ENCODE results near the gene FRS3.
"Not testable (repeated sequence)": the region's sequence is repeated elsewhere in the genome, so short reads cannot be mapped to it uniquely, and the experiment has no call there.

FRS3 gene, protein sequence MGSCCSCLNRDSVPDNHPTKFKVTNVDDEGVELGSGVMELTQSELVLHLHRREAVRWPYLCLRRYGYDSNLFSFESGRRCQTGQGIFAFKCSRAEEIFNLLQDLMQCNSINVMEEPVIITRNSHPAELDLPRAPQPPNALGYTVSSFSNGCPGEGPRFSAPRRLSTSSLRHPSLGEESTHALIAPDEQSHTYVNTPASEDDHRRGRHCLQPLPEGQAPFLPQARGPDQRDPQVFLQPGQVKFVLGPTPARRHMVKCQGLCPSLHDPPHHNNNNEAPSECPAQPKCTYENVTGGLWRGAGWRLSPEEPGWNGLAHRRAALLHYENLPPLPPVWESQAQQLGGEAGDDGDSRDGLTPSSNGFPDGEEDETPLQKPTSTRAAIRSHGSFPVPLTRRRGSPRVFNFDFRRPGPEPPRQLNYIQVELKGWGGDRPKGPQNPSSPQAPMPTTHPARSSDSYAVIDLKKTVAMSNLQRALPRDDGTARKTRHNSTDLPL

DNA sequence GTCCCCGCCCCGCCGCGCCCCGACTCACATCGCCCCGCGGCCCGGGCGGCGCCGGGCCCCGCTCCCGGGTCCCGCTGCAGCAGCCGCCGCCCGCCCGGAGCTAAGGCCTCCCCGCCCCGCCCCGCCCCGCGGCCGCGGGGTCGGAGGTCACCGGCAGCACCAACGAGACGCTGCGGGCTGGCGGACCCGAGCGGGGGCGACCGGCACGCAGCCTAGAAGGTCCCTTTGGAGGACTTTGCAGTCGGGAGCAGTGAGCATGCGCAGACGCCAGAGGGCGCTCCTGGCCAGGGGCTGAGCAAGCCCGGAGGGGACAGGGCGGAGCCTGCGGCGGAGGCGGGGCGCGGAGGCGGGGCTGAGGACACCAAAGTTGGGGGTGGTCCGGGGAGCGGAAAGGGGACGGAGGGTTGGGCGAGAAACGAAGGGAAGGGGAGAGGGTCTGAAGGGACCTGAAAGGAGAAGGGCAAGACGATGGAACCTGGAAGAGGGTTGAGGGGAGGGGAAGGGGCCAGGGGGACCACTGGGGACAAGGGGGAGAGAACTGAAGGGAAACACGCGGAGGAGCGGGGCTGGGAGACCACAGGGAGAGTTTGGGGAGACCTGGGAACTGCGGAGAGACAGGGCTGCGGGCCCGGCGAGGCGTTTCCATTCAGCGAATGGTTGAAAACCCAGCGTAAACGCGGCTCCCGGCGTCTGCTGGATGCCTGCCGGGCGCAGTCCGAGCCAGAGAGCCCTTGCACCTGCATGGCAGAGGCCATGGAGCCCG is at the start of gene FRS3:
TSS of gene FRS3 (minus strand) at position 113 of the 763 bp plus-strand sequence. CDS start 2,913 bp downstream, outside the sequence.
- peak; percentile 97 for DNase-seq

DNA sequence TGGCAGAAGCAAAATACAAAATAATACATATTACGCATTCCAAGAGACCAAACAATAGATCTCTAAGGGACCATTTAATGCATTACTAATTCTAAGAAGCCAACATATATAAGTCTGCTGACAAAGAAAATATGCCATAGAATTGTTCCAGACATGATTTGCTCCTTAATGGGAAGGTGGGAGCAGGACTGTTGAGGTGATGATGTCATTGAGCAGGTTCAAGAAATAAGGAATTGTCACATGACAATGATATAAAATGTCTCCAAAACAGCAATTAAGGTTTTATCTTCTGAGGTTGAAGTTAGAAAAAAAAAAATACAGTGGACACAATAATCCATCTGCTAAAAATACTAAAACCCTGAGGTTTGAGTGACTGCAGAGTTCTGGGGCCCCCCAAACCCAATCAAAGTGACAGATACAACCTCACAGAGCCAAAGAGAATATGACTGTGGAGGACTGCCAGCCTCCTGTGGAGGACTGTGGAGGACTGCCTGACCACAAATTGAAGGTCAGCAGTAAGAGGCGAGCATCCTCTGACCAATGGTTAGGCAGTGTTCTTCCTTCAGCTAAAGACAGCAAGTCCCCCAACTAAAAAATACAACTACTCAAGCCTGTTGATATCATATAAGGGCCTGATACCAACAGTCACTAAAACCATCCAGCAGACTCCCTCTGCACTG is 46.8 kb upstream of the FRS3 start:
- no peak for DNase-seq

DNA sequence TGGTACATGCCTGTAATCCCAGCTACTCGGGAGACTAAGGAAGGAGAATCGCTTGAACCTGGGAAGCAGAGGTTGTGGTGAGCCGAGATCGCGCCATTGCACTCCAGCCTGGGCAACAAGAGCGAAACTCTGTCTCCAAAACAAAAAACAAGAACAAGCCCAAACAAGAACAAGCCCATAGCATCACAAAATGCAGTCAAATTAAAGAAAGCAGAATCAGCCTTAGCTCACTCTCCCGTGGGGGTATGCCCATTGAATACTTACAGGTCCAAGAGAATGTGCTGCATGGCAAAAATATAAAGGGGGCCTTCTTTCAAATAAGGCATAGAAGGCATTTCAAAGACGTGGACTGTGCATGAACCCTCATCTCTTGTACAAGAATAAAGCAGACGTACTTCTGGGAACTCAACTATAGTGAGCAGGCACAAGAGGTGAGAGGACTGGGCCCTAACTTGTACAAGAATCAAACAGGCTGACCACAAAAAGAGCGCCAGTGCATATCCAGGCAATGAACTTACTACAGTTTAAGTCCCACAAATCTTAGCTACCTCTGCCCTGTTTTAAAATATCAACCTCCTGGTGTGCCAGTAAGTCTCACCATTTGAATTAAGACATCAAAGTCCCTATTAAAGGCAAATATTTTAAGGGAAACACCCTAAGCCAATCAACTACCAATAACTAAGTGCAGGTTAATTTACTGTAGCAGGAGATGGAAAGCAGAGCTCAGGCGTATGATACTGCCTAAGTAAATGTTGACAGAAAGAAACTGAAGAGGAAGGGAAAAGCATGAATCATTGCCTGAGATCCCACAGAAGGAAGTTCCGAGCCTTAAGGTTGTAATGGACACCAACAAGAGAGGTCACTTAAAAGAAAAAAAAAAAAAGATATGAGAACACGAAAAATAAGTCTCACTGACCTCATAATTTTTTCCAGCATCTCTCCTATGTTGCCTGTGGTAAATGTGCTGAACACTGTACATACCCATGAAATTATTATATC is 45.2 kb upstream of the FRS3 start:
- DNase-seq: no peak

DNA sequence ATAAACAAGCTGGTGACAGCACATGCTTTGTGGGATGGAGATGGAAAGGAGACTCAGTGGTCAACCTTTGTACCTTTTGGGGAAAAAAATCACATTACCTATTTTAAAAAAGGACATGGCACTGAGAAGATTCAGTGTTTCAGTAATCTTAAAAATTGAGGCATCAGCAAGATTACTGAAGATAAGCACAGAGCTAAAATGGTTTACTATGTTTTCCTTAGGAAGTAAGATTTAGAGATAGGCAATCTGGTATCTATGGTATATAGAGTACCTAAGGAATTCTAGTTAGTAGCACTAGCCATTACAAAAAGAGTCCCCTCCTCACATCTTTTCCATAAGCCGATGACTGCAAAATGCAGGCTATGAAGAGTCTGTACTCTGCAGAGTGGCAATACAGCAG is 43.5 kb upstream of the FRS3 start:
- DNase-seq: no peak

DNA sequence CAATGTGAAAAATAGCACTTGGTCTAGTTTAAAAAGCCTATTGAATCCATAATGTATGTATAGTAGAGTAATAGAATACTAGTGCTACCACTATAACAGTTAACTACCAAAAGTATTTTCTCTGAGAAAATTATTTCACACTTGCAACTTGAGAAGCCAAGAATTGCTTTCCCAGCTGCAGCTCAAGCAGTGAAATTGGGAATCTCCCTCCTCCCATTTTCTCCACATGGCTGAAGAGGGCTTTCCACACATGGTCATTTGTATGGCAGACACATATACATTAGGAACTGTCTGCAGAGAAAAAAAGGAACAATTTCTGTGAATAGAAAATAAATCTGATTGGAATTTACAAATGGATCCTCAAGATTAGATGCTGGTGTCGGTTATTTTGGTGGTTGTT is 42.3 kb upstream of the FRS3 start:
- no peak for DNase-seq

DNA sequence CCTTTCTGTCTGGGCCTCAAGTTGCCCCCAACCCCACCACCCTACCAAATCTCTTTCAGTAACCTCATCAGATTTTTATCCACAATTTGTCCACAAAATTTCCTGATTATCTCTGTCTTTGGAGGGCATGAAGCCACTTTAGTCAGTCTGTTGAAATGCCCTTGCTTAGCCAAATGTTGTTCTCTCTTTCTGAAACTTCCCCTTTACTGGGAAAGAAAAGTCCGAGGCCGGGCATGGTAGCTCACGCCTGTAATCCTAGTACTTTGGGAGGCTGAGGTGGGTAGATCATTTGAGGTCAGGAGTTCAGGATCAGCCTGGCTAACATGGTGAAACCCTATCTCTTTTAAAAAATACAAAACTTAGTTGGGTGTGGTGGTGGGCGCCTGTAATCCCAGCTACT is 41.6 kb upstream of the FRS3 start:
- DNase-seq: no peak

DNA sequence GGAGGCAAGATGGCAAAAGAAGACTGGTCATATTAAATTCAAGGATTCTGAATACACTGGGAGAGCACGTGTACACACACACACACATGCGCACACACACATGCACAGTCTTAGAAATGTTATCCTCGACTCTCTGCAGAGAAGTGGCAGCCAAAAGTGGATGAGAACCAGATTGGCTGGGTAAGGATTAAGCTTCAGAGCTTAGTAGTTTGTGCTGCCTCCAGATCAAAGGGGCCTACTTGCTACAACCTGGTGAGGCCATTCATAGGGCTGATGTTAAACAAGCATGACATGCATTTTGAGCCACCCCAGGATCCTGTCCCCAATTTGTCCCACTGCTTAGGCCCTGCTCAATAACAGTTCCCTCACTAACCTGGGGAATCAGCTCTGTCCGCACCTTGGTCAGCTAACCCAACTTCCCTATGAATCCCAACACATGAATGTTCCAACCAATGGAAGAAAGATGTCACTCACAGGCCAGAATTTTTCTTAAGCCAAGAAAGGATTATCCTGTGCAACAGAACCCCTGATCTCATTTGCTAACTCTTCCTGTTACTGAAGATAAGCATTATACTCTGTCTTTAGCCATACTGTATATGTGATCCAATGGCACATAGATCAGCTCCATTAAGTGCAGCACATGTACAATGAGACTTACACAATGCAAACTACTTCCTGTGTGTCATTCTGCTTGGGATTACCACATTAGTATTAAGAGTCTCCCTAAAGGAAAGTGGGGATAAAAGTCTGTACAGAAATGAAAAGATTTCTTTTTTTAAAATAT is 38.8 kb upstream of the FRS3 start:
- no peak for DNase-seq

DNA sequence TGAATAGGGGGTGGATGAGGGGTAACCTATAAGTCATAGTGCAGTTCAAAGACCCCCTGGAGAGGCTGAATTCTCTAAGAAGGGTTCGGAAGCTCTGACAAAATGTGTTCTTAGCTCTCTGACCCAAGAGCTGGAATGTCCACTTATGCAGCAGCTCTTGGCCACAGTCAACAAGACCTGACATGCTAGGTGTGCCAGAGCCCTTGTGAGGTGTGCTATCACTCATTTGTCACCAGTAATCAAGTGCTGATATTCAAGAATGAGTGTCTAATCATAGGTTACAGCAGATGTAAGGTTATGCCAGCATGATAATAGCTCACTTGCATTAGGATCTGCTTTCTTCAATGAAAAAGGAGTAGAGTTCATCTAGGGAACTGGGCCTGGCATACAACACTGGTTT is 35.9 kb upstream of the FRS3 start:
- DNase-seq: no peak

DNA sequence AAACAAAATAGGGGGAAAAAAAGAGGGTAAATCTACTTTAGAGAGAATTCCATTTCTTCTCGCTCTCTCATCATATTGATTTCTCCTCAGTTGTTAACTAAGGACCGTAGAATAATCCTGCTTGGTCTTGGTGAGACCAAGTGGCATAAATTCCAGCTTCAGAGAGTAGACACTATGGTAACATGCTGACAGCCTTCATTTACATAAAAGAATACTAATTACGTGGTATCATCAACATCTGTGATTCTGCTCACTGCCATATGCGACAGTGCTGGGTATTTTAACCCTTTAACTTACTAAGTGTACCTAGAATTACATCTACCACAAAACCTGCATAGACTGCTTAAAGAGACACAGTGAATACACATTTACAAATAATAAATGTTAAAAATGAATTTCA is 34.9 kb upstream of the FRS3 start:
- DNase-seq: no peak

DNA sequence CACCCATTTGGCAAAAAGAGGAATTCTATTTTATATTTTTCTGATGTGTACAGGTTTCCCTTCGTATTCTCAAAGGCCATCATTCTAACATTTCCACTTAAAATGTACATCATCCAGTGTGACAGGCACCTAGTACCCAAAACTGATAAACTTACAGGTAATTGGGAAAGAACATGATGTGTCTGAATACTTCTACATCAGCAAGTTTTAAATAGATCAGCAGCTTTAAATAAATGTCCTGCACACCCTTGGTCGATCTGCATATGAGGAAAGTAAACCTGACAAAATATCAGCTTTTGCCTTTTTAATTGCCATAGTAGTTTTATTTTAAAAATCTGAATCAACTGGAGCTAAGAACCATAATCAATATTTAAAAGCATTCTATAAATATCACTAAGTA is 34.3 kb upstream of the FRS3 start:
- DNase-seq: no peak

DNA sequence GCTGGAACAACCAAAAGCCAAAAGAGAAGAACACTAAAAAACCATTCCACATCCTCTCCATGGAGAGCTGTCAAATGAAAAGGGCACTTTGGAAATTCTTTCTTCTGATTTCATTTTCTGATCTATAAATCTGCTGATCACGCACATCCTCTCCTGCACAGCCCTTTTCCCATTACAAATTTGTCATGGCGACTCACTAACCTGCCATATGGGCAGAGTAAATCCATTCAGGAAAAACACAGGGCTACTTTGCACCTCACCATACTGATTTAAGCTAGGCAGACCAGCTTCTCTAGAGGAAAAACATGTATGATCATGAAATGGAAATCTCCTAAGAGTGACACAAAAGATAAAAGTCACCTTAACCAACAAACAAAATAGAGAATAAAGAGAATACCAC is 33.8 kb upstream of the FRS3 start:
- no peak for DNase-seq

DNA sequence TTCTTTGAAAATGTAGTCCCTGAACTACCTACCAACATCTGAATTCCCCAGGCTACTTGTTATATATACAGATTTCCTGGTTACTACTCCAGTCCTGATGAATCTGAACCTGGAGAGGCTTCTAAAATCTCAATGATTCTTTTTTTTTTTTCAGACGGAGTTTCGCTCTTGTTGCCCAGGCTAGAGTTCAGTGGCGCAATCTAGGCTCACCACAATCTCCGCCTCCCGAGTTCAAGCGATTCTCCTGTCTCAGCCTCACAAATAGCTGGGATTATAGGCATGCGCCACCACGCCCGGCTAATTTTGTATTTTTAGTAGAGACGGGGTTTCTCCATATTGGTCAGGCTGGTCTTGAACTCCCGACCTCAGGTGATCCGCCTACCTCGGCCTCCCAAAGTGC is 32.2 kb upstream of the FRS3 start:
- DNase-seq: not testable (repeated sequence)

DNA sequence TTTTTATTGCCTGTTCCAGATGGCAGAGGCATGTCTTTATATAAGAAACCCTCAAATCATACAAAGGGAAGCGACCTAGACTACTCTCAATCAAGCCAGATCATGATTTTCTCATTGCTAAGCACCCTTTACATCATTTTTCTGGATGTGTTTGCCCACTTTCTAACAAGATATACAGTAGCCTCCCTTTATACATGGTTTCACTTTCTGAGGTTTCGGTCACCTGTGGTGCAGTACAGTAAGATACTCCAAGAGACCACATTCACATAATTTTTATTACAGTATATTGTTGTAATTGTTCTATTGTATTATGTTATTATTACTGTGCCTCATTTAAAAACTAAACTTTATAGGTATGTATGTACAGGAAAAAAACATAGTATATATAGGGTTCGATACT is 31.4 kb upstream of the FRS3 start:
- no peak for DNase-seq

DNA sequence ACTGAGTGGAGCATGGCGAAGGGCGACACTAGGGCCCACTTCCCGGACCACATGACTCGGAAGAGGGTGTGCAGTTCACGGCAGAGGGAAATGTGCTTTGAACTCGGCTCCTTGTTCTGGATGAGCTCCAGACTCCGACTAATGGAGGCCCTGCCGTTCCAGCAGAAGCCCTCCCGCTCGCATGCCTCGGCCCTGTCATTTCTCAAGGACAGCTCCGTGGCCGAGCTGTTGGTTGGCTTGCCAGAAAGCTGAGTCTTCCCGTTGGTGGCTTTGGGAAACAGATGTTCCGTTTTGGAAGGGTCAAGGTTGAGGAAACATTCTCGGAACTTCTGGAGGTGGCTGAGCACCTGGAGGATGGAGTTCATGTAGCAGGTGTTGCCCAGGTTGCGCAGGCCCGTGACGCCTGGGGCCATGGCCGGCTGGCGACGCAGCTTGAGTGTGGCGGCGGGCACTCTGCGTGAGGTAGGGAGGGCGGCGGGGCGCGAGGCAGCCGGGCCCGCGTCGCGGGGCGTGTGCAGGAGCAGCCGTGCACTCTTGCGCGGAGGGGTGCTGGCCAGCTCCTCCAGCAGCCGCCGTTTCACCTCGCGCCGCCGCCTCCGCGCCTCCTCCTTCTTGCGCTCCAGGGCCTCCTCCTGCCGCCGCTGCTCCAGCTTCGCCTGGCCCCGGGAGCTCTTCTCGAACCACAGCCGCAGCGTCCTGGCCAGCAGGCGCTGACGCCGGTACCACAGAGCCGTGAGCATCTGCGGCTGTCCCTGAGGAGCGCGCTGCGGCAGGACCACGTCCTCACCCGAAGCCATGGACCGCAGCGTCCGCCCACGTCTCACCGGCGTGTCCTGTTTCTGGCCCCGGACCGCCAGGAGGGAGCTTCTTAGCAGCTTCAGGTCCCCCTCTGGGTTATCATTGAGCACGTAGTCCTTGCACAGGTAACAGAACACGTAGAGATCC is 26.4 kb upstream of the FRS3 start:
- no peak for DNase-seq

DNA sequence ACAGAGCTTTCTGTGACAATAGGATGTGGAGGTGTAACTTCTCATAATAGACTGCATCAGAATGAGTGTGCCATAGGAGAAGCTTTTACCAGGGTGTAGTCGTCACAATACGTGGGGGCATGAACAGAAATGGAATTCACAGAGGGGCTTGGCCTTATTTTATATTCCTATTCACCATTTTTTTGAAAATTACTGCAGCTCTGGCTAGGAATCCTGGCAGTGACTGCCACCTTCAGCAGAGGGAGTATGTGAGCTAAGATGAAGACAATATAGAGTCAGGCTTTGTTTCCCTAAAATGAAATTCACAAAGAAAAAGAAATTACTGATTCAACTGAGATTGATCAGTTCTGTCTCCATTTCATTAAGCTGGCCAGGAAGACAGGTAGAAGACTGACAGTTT is 21.7 kb upstream of the FRS3 start:
- DNase-seq: no peak

DNA sequence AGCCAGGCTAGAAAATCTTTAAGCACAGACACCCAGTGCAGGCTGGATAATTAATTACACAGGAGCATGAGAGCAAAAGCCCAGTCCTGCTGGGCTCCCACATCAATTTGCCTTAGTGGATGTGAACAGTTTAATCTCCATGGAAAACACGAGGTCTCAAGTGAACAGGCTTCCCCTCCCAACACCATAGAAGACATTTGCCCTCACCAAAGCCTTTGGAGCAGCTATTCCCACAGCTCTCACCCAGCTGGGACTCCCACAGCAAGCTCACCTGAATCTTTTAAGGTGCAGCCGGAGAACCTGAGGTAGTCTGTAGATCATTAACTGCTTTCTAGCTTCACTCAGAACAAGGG is 19.8 kb upstream of the FRS3 start:
- DNase-seq: no peak

DNA sequence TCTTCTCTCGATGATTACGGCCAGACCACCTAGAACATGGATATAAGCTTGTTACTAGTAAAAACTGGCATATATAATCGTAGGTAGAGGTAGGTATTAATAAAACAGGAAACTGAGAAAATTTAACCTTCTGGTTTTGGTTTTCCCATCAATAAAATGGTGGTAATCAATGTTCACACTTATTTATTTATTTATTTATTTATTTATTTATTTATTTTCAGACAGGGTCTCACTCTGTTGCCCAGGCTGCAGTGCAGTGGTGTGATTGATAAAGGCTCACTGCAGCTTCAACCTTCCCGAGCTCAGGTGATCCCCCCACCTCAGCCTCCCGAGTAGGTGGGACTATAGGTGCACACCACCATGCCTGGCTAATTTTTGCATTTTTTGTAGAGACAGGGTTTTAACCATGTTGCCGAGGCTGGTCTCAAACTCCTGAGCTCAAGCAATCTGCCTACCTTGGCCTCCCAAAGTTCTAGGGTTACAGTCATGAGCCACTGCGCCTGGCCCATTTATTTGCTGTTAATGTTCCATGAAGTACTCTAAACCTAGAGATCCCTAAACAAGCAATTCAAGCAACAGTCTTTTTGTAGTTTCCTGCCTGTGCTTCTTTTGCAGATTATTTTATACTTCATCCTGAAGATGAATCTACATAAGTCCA is 19.3 kb upstream of the FRS3 start:
- DNase-seq: no peak

DNA sequence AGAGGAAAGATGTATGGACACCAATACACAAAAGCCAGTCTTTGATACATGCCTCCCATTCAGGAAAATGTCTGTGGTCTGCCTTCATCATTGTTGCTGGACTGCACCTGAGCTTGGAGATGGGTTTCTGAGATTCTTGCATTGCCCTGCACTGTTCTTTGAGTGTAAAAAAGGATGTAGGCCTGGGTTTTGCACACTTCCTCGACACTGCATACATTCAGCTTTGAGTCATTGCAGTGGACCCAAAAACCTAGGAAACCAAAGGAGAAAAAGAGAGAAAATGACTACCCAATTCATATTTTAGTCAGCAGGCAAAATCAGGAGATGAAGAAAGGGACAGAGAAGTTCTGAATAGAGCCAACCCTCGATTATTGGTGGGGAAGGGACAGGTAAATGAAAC is 16.8 kb upstream of the FRS3 start:
- DNase-seq: no peak

DNA sequence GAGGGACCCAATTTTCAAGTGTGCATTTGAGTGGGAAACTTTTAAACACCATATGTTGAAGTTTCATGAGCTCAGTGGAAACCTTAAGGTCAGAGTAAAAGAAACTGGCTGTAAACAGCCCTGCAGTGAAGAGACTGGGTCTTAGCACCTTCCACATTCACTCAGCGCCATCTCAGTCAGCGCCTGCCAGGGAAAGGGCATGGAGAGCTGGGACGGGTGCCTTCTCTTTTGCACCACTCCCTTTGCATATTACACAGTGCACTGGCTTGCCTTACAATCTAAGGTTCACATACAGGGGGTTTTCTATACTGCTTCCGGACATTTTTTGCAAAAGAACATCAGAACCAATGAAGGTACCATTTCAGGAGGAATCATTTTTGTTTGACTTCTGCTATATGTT is 12.3 kb upstream of the FRS3 start:
- DNase-seq: no peak

DNA sequence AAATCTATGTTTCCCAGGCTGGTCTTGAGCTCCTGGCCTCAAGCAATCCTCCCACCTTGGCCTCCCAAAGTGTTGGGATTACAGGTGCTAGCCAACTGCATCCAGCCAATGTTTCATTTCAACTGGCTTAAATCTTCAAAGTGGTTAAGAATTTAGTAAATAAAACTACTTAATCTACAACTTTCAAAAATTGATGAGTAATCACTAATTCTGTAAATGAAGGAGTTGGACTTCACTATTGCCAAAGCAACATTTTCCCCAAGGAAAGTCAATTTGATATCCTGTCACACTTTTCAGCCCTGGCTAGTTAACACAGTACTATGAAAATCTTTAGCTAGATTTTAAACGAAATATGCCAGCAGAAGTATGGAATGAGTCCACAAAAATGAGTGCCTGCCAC is 11.6 kb upstream of the FRS3 start:
- DNase-seq: no peak
